Neural progenitor cell (in vitro differentiated cells): ENCODE measurements around the gene MICU2.

Experiments used
- CTCF ChIP-seq: fragments of 200-600 bp; sonication (generic); IDR thresholded peaks from 2 replicates; pipeline ENCODE4 v1.5.1; 2017; ENCODE audit warnings: antibody characterized with exemption, mild to moderate bottlenecking
- EZH2 ChIP-seq: fragments of 200-600 bp; sonication (generic); IDR thresholded peaks from 2 replicates; pipeline ENCODE4 v1.6.1; 2017; ENCODE audit warnings: antibody characterized with exemption, mild to moderate bottlenecking, moderate library complexity
- EZH2phosphoT487 ChIP-seq: fragments of 200-600 bp; sonication (generic); IDR thresholded peaks from 2 replicates; pipeline ENCODE4 v1.6.1; 2017; ENCODE audit warnings: antibody characterized with exemption

- no peak for TF ChIP-seq EZH2
- TF ChIP-seq CTCF, result no peak
- no peak for TF ChIP-seq EZH2phosphoT487
These were observed 33.3 kb upstream of the MICU2 start for GRCh38 chr13:21637296-21637695.
